Kidney epithelial cell (primary cell): ENCODE results near the gene RHOD. TPM values are rescaled to one million over a fixed set of nuclear protein-coding genes. Genes with fewer than 3 reads are reported as not detected.

ENCODE experiments used
- DNase-seq: peaks from one replicate; pipeline ENCODE4 v3.0.0-alpha.2; 2010; ENCODE audit warnings: low read depth
- H3K27me3 ChIP-seq: 2 replicates; pipeline ENCODE4 v1.6.0; 2011; ENCODE audit warnings: low read length; ENCODE audit not compliant: control insufficient read depth, insufficient read depth
- H3K36me3 ChIP-seq: 2 replicates; pipeline ENCODE4 v1.5.1; 2011; ENCODE audit warnings: low read length; ENCODE audit not compliant: control insufficient read depth, insufficient read depth
- H3K4me3 ChIP-seq: 2 replicates; pipeline ENCODE4 v1.5.1; 2011; ENCODE audit warnings: low read depth, mild to moderate bottlenecking, control low read depth, low read length
- CTCF ChIP-seq: IDR thresholded peaks from 2 replicates; pipeline ENCODE4 v1.5.1; 2011; ENCODE audit warnings: mild to moderate bottlenecking, moderate library complexity, low read length, control low read depth, inconsistent platforms; ENCODE audit not compliant: insufficient read depth, poor library complexity, severe bottlenecking
- total RNA-seq: library from RNA; depleted of rRNA; stranded (reverse); fragments of >200 nt; gene quantifications from 2 replicates; pipeline ENCODE4 v1.2.3, GENCODE V29; 2015

The RHOD gene
- total RNA-seq, 1 donor from 2014 or later: 97.0 TPM

- peak; percentile 93 for DNase-seq
- Histone ChIP-seq H3K4me3 (no peak overlapping the region), H3K27me3 (no peaks in the 10 kb centered on the region), H3K36me3 (no peaks in the 10 kb centered on the region)
- no peak for TF ChIP-seq CTCF
These were observed 22.9 kb upstream of the RHOD start for GRCh38 chr11:67033661-67034166.

GRCh38 chr11:67034350-67034749 is 22.3 kb upstream of the RHOD start:
- no peak for DNase-seq
- H3K27me3 ChIP-seq: no peaks in the 10 kb centered on the region
- H3K36me3 ChIP-seq: no peaks in the 10 kb centered on the region
- no peak overlapping the region for H3K4me3 ChIP-seq
- no peak for TF ChIP-seq CTCF

- H3K27me3 ChIP-seq: no peaks in the 10 kb centered on the region
- H3K36me3 ChIP-seq: no peaks in the 10 kb centered on the region
- H3K4me3 ChIP-seq: no peak overlapping the region
- TF ChIP-seq CTCF: no peak
- DNase-seq: no peak
These were observed 16.5 kb upstream of the RHOD start for GRCh38 chr11:67040147-67040546.

- no peak for TF ChIP-seq CTCF
- no peaks in the 10 kb centered on the region for H3K27me3 ChIP-seq
- no peaks in the 10 kb centered on the region for H3K36me3 ChIP-seq
- DNase-seq: no peak
- no peak overlapping the region for H3K4me3 ChIP-seq
These were observed 15.0 kb upstream of the RHOD start for GRCh38 chr11:67041602-67042001.

- TF ChIP-seq CTCF: no peak
- H3K27me3 ChIP-seq: no peaks in the 10 kb centered on the region
- H3K36me3 ChIP-seq: no peaks in the 10 kb centered on the region
- H3K4me3 ChIP-seq: no peak overlapping the region
- no peak for DNase-seq
These were observed 12.9 kb upstream of the RHOD start for GRCh38 chr11:67043572-67044349.

GRCh38 chr11:67044496-67044895 is 12.2 kb upstream of the RHOD start:
- H3K4me3 ChIP-seq: no peak overlapping the region
- no peak for DNase-seq
- no peaks in the 10 kb centered on the region for H3K27me3 ChIP-seq
- H3K36me3 ChIP-seq: no peaks in the 10 kb centered on the region
- TF ChIP-seq CTCF: no peak
